SK-N-DZ (cell line): Measurements from ENCODE around the gene TNFSF15. TPM values are rescaled to one million over a fixed set of nuclear protein-coding genes. Genes with fewer than 3 reads are reported as not detected.
A peak's percentile ranks its signal among the peaks of the same experiment; 100 is the strongest.

ENCODE experiments used
- DNase-seq: peaks from one replicate; pipeline ENCODE4 v3.0.0-alpha.2; 2015; ENCODE audit warnings: low spot score
- polyA plus RNA-seq, 2 experiments: library from polyadenylated mRNA; depleted of rRNA; stranded (reverse); fragments of >200 nt; gene quantifications; 2 replicates each; pipeline ENCODE4 v1.2.3, GENCODE V29; 2014

TNFSF15 gene
- not detected in 2 replicates for polyA plus RNA-seq (2014; cell fraction: cytosol; rRNA removed)
- polyA plus RNA-seq (2014; cell fraction: nucleus; rRNA removed), result not detected in 2 replicates

DNA sequence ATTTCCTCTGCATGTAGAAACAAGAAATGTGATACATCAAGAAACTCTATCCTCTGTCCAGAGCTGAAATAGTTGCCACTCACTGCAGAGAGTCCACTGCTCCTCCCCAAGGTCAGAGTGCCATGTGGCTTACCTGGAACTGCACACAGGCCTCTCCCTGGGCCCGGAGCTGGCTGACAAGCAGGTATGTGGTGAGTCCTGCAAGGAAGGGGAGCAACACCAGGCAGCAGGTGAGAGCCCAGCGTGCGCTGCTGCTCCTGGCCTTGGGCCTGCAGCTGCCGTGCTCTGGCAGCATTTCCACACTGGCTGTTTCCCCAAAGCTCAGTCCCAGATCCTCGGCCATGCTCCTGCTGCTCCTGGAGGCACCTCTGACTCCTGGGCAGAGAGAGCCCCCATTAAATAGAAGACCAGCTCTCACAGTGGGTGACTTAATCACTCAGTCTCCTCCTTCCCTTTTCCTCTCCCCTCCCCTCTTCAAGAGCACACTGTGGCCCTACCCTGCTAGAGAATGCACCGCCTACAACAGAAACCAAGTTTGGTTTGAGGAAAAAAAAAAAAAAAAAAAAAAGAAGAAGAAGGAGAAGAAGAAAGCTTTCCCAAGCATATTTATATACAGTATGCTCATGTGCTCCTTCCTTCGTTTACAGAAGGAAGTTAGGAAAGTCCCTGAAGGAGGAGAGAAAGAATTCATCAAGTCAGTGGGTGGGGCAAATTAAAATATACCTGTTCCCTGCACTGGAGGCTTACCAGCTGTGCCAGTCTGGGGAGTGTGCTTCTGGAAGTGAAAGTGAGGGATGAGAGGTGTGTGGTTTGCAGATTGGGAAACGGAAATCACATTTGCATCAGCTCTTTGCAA lies at the start of gene TNFSF15:
Gene TNFSF15, minus strand, starts transcription at position 370 of the 856 bp plus-strand sequence. Its CDS starts 27 bp downstream, at position 343.
- no peak for DNase-seq

- DNase-seq, result no peak
These were observed 49.6 kb upstream of the TNFSF15 start for GRCh38 chr9:114855488-114855887.

DNA sequence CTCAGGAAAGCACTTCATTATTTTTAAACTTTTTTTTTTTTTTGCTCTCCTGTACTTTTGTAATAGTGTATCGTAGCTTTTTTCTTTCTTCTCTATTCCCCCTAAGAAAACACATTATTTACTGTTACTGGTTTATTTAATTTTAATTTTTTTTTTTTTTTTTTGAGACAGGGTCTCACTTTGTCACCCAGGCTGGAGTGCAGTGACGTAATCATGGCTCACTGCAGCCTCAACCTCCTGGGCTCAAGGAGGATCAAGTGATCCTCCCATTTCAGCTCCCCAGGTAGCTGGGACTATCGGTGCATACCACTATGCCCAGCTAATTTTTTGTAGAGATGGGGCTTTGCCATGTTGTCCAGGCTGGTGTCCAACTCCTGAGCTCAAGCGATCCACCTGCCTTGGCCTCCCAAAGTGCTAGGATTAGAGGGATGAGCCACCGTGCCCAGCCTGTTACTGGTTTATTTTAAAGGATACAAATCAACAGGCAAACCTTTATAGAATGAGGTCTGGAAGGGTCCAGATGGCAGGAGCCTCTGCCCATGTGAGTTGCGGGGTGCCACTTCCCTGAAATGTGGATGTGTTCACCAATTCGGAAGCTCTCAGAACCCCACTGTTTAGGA lies 49.0 kb upstream of the TNFSF15 start:
- no peak for DNase-seq

DNA sequence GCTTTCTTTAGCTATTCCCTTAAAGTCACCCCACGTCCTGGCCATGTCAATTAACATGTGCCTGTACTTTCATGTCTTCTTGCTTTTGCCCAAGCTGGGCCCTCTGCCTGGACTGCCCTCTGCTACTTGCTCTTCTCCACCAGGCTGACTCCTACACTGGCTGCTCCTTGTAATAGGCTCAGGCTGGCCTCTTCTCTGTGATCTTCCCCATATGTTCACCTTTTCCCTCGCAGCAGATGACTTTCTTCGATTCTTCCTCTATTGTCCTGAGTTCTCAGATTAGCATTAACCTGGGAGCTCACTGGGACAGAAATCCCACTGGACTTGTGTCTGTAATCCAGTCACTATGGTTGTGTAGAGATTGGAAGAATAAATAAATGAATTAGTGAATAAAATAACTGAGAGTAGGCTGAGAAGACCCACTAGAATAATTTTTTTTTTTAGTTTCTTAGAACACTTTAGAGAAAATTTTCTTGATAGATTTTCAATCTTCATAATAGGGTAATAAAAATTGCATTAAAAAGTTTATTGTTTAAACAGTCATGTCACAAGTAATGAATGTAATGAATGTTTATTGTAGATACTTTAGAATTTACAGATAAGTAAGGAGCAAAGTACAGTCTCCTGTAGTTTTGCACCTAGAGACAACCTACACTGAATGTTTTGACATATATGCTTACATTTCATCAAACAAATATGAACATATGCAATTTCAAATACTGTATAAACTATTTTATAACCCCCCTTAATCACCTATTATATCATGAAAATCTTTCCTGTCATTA lies 47.4 kb upstream of the TNFSF15 start:
- DNase-seq, result no peak

DNA sequence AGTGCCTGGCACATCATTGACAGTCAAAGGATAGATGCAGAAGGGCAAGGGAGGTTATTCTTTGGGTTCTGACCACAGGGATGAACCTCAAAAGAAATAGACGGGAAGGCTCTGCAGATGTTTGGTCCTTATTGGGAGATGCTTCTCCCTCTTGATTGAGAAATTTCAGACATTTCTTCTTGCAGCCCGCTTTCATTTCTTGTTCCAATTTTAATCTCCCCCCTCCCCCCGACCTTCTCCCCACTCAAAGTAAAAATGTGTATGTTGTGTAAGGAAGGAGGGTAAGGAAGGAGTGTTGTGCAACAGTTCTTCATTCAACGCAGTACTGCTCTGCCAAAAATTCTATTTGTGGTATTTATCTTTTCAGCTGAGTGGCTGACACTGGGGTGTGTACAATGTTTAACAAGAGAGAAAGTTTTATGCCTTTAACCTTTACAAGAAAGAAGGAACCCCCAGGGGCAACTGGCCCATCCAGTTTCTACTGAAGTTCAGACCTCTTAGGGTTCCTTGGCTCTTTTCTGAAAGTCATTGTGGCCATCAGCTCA lies 46.3 kb upstream of the TNFSF15 start:
- DNase-seq, result no peak

GRCh38 chr9:114851306-114851705 lies 45.5 kb upstream of the TNFSF15 start:
- DNase-seq, result no peak

- DNase-seq, result no peak
These were observed 45.0 kb upstream of the TNFSF15 start for GRCh38 chr9:114850871-114851270.

DNA sequence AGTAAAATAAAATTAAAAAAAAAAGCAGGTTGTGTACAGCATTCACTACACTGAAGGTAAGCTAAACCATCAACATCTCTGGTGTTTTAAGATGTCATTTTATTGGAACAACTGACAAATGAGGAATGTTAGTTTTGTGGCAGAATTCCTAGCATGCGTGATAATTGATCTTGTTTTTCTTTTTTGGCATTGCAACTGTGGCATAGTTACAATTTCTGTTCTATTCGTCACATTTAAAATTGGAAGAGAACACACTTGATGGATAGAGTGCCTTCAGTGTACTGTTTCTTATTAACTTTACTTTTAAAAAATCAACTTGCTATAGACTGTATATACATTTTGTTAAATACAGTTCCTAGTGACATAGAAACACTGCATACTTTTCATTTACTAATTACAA lies 43.6 kb upstream of the TNFSF15 start:
- no peak for DNase-seq

GRCh38 chr9:114847492-114848417 lies 41.9 kb upstream of the TNFSF15 start:
- no peak for DNase-seq

DNA sequence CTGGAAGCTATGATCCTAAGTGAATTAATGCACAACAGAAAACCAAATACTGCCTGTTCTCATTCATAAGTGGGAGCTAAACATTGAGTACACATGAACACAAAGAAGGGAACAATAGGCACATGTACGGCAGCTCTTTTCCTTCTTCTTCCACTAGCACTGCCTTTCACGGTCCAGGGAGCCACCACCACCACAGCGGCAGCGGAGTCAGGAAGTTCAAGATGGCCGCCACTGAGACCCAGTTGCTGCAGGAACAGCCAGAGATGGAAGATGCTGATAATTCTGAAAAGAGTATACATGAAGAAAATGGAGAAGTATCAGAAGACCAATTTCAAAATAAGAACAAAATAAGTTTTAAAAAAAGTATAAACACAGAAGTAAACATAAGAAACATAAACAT lies 39.5 kb upstream of the TNFSF15 start:
- no peak for DNase-seq

GRCh38 chr9:114844766-114845165 lies 38.9 kb upstream of the TNFSF15 start:
- DNase-seq, result no peak

DNA sequence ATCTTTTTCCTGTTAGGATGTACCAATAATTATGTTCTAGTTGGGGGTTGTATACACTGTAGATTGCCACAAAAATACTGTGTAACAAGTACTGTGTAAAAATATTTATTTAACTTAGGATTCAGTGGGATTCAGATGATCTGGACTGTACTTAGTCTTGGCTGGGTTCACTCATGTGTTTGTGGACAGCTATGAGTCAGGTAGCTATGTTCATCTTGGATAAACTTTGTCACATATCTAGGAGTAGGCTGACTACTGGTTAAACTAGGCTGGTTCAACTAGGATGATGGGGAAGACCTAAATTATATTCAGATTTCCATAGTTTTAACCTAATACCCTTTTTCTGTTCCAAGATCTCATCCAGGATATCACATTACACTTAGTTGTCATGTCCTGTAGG lies 32.1 kb upstream of the TNFSF15 start:
- DNase-seq, result no peak

DNA sequence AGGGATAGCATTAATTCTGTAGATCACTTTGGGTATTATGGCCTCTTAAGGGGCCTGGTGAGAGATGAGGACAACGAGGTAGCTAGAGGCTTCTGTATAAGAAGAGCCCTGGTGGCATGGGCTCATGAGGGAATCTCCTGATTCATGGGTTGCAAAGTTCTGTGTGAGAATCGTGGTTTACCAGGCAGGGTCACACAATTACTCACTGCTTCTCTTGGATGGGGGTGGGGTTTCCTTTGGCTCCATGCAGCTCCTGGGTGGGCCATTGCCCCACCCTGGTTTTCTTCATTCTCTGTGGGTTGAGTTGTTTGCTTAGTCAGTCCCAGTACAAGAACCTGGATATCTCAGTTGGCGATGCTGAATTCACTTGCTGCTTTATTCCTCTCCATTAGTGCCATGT lies 30.9 kb upstream of the TNFSF15 start:
- DNase-seq, result no peak

DNA sequence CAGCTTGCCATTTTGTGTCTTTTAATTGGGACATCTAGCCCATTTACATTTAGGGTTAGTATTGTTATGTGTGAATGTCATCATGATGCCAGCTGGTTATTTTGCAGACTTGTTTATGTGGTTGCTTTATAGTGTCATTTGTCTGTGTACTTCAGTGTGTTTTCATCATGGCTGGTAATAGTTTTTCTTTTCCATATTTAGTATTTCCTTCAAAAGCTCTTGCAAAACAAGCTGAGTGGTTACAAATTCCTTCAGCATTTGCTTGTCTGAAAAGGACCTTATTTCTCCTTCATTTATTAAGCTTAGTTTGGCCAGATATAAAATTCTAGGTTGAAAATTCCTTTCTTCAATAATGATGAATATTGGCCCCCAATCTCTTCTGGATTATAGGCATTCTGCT lies 28.5 kb upstream of the TNFSF15 start:
- DNase-seq, result no peak

DNA sequence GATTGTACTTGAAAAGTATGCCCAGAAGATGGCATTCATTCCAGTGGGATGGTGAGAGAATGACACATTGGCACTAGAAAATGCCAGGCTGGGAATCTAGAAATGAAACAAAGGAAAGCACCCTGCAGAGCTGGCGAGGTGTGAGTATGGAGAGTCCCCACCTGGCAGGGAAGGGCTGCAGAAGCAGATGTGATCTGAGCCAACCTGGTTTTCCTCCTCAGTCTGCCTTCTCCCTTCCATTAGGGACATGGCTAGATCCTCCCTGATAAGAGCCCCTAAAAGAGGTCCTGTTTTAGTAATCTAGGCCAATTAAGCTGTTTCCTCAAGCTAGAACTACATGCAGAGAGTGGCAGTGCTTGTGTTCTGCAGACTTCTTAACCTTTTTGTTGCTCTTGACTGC lies 24.7 kb upstream of the TNFSF15 start:
- peak; percentile 67 for DNase-seq

DNA sequence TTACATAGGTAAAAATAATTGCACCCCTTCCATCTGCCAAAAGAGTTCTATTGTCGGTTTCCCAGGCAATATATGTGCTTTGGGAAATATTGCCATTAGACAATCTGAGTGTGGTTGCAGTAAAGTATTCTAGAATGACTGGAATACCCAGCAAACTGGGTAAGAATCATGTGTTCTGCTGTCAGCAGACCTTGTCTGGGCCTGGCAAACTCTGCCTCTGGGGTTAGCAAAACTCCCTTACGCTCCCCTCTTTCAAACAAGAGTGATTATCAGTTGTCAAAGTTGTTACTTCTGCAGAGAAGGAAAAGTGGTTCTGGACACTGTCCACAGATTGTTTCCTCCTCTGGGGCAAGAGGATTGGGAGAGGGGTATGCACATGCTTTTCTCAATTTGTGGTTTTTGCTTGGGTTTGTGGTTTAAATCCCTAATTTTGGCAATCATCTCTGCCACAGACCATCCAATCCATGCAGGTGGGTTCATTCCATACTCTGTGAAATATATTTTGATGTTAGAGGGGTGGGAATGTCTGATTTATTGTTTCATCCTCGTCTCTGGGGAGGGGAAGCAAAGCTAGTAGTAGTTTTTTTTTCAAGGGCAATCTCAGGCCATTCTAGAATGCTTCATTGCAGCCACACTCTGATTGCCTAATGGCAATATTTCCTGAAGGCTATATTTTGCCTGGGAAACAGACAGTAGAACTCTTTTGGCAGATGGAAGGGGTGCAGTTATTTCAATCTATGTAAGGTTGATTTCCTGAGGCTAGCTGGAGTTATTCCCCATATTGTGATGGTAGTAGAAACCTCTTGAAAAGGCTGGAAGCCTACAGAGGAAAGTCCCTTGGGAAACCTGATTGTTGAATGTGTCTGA lies 24.0 kb upstream of the TNFSF15 start:
- DNase-seq, result no peak

- DNase-seq, result no peak
These were observed 22.4 kb upstream of the TNFSF15 start for GRCh38 chr9:114828303-114828650.

GRCh38 chr9:114827641-114828302 lies 21.9 kb upstream of the TNFSF15 start:
- DNase-seq, result no peak

DNA sequence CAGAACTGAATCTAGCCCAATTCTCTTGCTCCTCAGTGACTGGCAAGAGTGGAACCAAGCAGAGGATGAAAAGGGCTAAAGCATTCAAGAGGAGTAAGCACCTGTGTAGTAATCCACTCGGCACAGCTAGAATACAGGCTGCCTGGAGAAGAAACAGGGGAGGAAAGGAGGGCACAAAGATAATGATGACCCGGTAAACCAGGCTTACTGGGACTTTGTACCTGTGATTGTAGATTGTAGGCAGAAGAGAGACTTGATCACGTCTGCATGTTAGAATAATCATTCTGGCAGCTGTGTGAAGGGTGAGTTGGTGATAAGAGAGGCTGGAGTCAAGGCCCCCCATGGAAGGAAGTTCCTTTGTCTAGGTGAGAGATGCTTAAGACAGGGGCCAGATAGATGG lies 20.6 kb upstream of the TNFSF15 start:
- no peak for DNase-seq
